OCI-LY1 (cell line): Measurements from ENCODE around the gene HLA-E.

Experiments used
- EZH2 ChIP-seq: fragments of 200-600 bp; sonication (generic), shearing (Covaris generic); IDR thresholded peaks from 2 replicates; pipeline ENCODE4 v1.8.0; 2017; ENCODE audit warnings: borderline replicate concordance, mixed run types, mild to moderate bottlenecking, antibody characterized with exemption, low read length, moderate library complexity, mixed read lengths
- TF ChIP-seq, protein P1 (sequence below): fragments of 200-600 bp; sonication (generic), shearing (Covaris generic); IDR thresholded peaks from 2 replicates; pipeline ENCODE4 v1.5.1; 2017; ENCODE audit warnings: mild to moderate bottlenecking, antibody characterized with exemption, low read length, moderate library complexity, mixed read lengths

DNA sequence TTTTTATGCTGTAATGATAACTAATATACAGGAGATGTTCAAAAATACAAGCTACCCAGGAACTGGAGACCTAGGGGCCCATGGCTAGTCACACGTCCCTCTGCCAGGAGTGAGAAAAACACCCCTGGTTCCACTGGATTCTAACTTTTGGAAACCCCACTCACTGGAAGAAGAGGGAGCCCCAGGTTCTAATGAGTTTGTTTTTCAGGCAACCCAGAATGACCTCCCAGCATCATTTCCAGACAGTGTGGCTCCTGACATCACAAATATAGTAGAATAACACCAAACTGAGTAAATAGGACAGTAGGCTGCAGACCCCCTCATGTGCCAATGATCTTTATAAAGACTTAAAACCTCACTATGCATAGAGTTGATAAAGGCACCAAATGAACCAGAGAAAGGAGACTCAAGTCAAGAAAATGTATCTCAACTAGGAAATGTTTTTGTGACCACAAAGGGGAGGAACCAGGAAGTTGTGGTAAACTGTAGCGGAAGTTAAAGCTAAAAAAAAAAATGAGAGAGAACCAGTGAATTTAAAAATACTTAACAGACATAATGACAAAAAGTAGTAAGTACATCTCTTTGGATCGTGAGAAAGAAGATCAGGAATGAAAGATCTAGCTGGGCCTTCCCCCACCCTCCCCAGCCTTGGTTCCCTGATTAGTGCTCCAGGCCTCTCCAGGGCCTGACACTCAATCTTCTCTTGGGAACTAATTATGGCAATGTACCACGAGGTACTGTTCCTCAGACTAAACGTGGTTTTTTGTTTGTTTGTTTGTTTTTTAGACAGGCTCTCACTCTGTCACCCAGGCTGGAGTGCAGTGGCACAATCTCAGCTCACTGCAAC lies 19.8 kb downstream of the HLA-E start:
- TF ChIP-seq, protein P1, sequence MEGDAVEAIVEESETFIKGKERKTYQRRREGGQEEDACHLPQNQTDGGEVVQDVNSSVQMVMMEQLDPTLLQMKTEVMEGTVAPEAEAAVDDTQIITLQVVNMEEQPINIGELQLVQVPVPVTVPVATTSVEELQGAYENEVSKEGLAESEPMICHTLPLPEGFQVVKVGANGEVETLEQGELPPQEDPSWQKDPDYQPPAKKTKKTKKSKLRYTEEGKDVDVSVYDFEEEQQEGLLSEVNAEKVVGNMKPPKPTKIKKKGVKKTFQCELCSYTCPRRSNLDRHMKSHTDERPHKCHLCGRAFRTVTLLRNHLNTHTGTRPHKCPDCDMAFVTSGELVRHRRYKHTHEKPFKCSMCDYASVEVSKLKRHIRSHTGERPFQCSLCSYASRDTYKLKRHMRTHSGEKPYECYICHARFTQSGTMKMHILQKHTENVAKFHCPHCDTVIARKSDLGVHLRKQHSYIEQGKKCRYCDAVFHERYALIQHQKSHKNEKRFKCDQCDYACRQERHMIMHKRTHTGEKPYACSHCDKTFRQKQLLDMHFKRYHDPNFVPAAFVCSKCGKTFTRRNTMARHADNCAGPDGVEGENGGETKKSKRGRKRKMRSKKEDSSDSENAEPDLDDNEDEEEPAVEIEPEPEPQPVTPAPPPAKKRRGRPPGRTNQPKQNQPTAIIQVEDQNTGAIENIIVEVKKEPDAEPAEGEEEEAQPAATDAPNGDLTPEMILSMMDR: no peak
- no peak for TF ChIP-seq EZH2
